ENCODE data around the gene RREB1. TPM values are rescaled to one million over a fixed set of nuclear protein-coding genes. Genes with fewer than 3 reads are reported as not detected.

RREB1 gene
- total RNA-seq, 1 experiment from 2014 or later: 35.8 TPM

DNA sequence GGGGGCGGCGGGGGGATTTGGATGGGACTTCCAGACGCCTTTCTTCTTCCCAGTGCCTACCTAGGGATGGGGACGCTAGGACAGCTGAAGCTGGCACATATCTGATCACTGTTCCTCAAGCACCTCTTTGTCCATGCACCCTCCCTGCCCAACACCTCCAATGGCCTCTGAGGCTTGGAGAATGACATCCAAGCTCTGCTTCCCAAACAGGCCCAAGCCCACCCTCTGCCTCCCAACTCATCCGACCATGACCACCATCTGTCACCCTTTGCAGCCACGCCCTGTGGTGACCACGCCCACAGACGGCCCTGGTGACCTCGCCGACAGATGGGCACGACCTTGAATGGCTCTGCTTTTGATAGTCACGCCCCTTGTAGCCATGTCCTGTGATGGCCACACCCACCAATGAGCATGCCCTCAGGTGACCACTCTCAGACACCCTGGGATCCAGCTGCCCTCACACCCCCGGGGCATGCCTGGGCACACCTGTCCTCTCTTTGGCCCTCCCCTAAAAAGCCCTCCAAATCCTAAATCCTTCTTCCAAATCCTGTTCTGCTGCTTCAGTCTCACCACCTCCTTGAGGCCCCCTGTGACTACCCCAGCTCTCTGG, 154.2 kb downstream of the RREB1 start:
- no peak overlapping the region for H2AFZ ChIP-seq (ENCODE audit: low read length)
- Mint-ChIP-seq H3K27me3 (ENCODE audit: low read depth) (peaks cover 11% of the 10 kb centered on the region), H3K36me3 (ENCODE audit: insufficient read depth in 1 of 3, low read depth in 3 of 3) (peaks cover 0 to under 1% (median 0%) of the 10 kb centered on the region in 3 experiments; a peak in 1 of 7 replicates), H3K27ac (peak overlapping the region in 2 of 3 experiments; percentile 84 to 91; a peak in 3 of 7 replicates), H3K4me3 (peak overlapping the region; percentile 80 to 83), H3K4me1 (peaks cover 16 to 28% of the 10 kb centered on the region in 2 experiments), H3K9me3 (peaks cover under 1 to 4% of the 10 kb centered on the region in 2 experiments; a peak in 3 of 5 replicates)
- no CpG with 5 or more reads among the region's 13 CpGs for WGBS (ENCODE audit: extremely low coverage, insufficient read length, low lambda C conversion rate)
- H3K79me1 ChIP-seq (ENCODE audit: insufficient read depth, low read depth, low read length, poor library complexity, severe bottlenecking): no peaks in the 10 kb centered on the region
- no peak overlapping the region for H3K18ac ChIP-seq (ENCODE audit: insufficient read length, low read depth, low read length)
- H3K27ac ChIP-seq (ENCODE audit: insufficient read length, low read depth, low read length): no peak overlapping the region
- H3K14ac ChIP-seq (ENCODE audit: insufficient read depth, low read length): no peak overlapping the region
- H4K91ac ChIP-seq (ENCODE audit: insufficient read length, low read depth, low read length): no peak overlapping the region
- no peaks in the 10 kb centered on the region for H3K9me3 ChIP-seq (ENCODE audit: control insufficient read depth, low read depth, low read length)
- H3K23ac ChIP-seq (ENCODE audit: insufficient read length, low read depth, low read length): no peak overlapping the region
- H3K27me3 ChIP-seq (ENCODE audit: insufficient read depth, low read length): no peaks in the 10 kb centered on the region
- H2BK12ac ChIP-seq (ENCODE audit: insufficient read length, low read depth, low read length): no peak overlapping the region
- peaks cover 3% of the 10 kb centered on the region for H3K23me2 ChIP-seq (ENCODE audit: insufficient read length, low read depth, low read length, poor library complexity, severe bottlenecking)
- H2BK15ac ChIP-seq (ENCODE audit: low read depth, low read length): no peak overlapping the region
- no peak for TF ChIP-seq CTCF (conservative IDR thresholded peaks at IDR 0.05)
- no peaks in the 10 kb centered on the region for H3K79me2 ChIP-seq (ENCODE audit: insufficient read depth, low read length)
- DNase-seq: peak; percentile 97
- no peak overlapping the region for H3K4ac ChIP-seq (ENCODE audit: low read depth, low read length)
- peak overlapping the region; percentile 87 for H3K4me2 ChIP-seq (ENCODE audit: insufficient read depth, insufficient read length, low read length)
- no peak overlapping the region for H2AK5ac ChIP-seq (ENCODE audit: insufficient read length, low read length)
- H4K5ac ChIP-seq (ENCODE audit: insufficient read length, low read depth, low read length): no peak overlapping the region
- H3K4me1 ChIP-seq (ENCODE audit: insufficient read depth, low read length): peaks cover 3% of the 10 kb centered on the region; the same call in 1 of the 2 replicates
- no peak overlapping the region for H4K8ac ChIP-seq (replicated peaks; ENCODE audit: insufficient read length, low read depth, low read length)
- H3T11ph ChIP-seq (ENCODE audit: low read length): no peak overlapping the region
- H2BK5ac ChIP-seq (ENCODE audit: insufficient read length, low read length): no peak overlapping the region
- H3K9ac ChIP-seq (ENCODE audit: extremely low read depth, insufficient read length, low read length): no peak overlapping the region
- H2BK120ac ChIP-seq (ENCODE audit: low read depth, low read length, poor library complexity, severe bottlenecking): no peak overlapping the region
- no peaks in the 10 kb centered on the region for H4K20me1 ChIP-seq (ENCODE audit: control insufficient read depth, insufficient read depth, insufficient read length)
- H3K56ac ChIP-seq (ENCODE audit: insufficient read length, low read depth, low read length): no peak overlapping the region
- no peak overlapping the region for H2BK20ac ChIP-seq (ENCODE audit: low read depth, low read length, poor library complexity, severe bottlenecking)

Measured in H9 (cell line).